ENCODE results near the gene SPPL3.

Gene SPPL3

GRCh38 chr12:120763250-120763649 is 140.9 kb downstream of the SPPL3 start:
- TF ChIP-seq TAF1 (IDR thresholded peaks at IDR 0.05; ENCODE audit: low read depth) (no peak), YY1 (IDR thresholded peaks at IDR 0.05; ENCODE audit: low read depth) (no peak)

GRCh38 chr12:120762086-120762485 is 142.1 kb downstream of the SPPL3 start:
- TF ChIP-seq RAD21 (IDR thresholded peaks at IDR 0.05; ENCODE audit: low read depth) (no peak), USF1 (IDR thresholded peaks at IDR 0.05) (no peak), TAF1 (IDR thresholded peaks at IDR 0.05; ENCODE audit: low read depth) (no peak), TCF12 (IDR thresholded peaks at IDR 0.05; ENCODE audit: low read depth) (no peak), ZBTB7A (IDR thresholded peaks at IDR 0.05; ENCODE audit: low read depth) (no peak), YY1 (IDR thresholded peaks at IDR 0.05; ENCODE audit: low read depth) (no peak), EP300 (IDR thresholded peaks at IDR 0.05; ENCODE audit: borderline replicate concordance) (no peak), MAX (IDR thresholded peaks at IDR 0.05) (no peak), TEAD4 (IDR thresholded peaks at IDR 0.05) (no peak), EGR1 (IDR thresholded peaks at IDR 0.05) (no peak), NFIC (IDR thresholded peaks at IDR 0.05) (no peak), FOXM1 (IDR thresholded peaks at IDR 0.05; ENCODE audit: borderline replicate concordance, low read depth) (no peak), CREB1 (IDR thresholded peaks at IDR 0.05; ENCODE audit: low read depth) (no peak), CEBPB (IDR thresholded peaks at IDR 0.05) (no peak)
- TF ChIP-seq, protein P1, sequence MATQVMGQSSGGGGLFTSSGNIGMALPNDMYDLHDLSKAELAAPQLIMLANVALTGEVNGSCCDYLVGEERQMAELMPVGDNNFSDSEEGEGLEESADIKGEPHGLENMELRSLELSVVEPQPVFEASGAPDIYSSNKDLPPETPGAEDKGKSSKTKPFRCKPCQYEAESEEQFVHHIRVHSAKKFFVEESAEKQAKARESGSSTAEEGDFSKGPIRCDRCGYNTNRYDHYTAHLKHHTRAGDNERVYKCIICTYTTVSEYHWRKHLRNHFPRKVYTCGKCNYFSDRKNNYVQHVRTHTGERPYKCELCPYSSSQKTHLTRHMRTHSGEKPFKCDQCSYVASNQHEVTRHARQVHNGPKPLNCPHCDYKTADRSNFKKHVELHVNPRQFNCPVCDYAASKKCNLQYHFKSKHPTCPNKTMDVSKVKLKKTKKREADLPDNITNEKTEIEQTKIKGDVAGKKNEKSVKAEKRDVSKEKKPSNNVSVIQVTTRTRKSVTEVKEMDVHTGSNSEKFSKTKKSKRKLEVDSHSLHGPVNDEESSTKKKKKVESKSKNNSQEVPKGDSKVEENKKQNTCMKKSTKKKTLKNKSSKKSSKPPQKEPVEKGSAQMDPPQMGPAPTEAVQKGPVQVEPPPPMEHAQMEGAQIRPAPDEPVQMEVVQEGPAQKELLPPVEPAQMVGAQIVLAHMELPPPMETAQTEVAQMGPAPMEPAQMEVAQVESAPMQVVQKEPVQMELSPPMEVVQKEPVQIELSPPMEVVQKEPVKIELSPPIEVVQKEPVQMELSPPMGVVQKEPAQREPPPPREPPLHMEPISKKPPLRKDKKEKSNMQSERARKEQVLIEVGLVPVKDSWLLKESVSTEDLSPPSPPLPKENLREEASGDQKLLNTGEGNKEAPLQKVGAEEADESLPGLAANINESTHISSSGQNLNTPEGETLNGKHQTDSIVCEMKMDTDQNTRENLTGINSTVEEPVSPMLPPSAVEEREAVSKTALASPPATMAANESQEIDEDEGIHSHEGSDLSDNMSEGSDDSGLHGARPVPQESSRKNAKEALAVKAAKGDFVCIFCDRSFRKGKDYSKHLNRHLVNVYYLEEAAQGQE (IDR thresholded peaks at IDR 0.05; ENCODE audit: low read depth), result no peak

DNA sequence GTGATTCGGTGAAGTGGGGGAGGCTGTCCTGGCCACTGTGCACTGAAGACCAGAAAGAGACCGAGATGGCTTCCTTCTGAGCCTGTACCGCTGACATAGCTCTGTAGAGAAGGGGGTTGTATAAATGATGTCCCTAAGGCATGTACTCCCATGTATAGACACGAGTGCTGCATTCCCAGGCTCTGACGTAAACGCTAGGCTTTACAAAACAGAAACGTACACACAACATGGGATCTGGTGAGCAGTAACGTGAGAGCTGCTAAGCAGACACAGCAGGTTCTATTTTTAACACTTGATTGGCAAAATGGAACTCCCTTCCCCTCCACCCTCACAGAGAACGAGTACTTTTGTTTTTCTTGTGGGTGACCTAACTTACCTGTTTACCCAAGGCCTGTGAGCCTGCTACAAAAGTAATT is 142.6 kb downstream of the SPPL3 start:
- no peak for TF ChIP-seq EGR1 (IDR thresholded peaks at IDR 0.05)
- no peak for TF ChIP-seq RAD21 (IDR thresholded peaks at IDR 0.05; ENCODE audit: low read depth)
- TF ChIP-seq NFIC (IDR thresholded peaks at IDR 0.05), result no peak
- no peak for TF ChIP-seq MAX (IDR thresholded peaks at IDR 0.05)
- TF ChIP-seq ZBTB7A (IDR thresholded peaks at IDR 0.05; ENCODE audit: low read depth), result no peak
- no peak for TF ChIP-seq USF1 (IDR thresholded peaks at IDR 0.05)
- no peak for TF ChIP-seq EP300 (IDR thresholded peaks at IDR 0.05; ENCODE audit: borderline replicate concordance)
- no peak for TF ChIP-seq FOXM1 (IDR thresholded peaks at IDR 0.05; ENCODE audit: borderline replicate concordance, low read depth)
- TF ChIP-seq CEBPB (IDR thresholded peaks at IDR 0.05), result no peak
- TF ChIP-seq, protein P1 (IDR thresholded peaks at IDR 0.05; ENCODE audit: low read depth), result no peak

DNA sequence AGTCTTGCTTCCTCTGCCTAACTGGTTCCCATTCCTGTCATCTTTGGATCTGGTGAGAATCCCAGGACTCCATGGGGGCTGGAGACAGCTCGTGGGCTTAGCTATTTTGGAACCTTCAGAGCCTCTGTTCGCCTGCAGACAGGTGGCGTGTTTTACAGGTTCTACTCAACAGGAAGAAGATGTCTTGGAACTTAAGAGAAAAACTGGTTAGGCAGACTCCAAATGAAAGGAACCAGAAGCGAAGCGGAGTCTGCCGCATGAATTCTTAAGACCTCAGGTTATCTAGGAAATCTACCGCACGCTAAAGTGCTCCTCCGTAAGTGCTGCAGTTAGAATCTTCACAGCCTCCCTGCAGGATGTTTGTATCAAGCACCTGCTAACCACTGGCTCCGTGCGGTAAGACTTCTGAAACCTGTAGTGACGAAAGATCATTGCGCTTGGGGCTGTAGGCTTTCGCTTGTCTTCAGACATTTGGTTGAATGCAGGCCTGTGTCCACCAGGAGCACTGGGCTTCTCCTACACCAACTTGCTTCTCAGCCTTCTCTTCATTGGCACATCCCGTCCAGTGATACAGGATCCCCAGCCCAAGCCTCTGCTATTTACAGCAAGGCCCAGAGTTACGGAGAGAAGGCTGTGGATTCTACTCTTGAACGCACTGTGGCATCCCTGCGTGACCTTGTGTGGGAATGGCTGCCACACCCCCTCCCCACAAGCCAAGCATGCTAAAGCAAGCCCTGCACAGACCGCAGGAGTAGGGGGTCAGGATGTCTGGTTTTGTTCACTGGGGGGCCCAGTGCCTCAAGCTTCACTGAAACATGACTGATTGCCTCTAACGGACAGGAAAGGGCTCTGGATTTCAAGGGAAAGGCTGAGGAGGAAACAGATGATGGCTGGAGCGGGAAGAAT is 143.6 kb downstream of the SPPL3 start:
- TF ChIP-seq CREB1 (IDR thresholded peaks at IDR 0.05; ENCODE audit: low read depth), result no peak
- no peak for TF ChIP-seq EGR1 (IDR thresholded peaks at IDR 0.05)
- no peak for TF ChIP-seq NFIC (IDR thresholded peaks at IDR 0.05)
- TF ChIP-seq TEAD4 (IDR thresholded peaks at IDR 0.05), result no peak
- TF ChIP-seq FOXM1 (IDR thresholded peaks at IDR 0.05; ENCODE audit: borderline replicate concordance, low read depth), result no peak
- no peak for TF ChIP-seq USF1 (IDR thresholded peaks at IDR 0.05)

DNA sequence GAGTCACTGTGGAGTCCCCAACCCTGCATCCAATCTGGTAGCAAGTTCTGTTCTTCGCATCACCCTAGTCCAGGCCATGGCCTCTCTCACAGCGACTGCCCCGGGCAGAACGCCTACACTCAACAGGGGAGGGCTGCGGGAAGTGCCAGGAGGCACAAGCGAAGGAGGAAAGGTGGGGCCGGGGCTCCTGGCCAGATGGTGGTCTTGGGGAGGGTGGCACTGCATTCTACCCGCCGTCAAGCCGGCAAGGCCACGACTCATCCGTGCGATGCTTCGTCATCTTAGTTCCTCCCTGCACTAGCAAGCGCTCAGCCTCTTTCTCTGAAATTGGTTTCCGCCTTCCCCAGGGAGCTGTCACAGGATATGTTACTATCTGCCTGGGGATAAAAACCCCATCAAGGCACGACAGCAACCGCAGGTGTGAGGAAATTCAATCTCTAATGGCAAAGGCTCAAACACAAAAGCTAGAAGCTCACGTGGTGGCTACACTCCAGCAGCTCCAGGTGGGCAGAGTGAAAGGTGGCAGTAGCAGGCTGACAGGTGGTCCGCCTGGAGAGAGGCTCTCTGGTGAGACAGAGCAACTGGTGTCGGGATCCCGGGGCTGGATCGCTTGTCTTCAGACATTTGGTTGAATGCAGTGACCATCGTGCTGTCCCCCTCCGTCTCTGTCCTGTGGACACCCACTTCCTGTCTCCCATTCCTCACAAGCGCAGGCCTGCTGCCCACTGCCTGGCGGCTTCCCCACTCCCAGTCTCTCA is 144.4 kb downstream of the SPPL3 start:
- TF ChIP-seq RAD21 (IDR thresholded peaks at IDR 0.05; ENCODE audit: low read depth) (no peak), ZBTB7A (IDR thresholded peaks at IDR 0.05; ENCODE audit: low read depth) (no peak), USF1 (IDR thresholded peaks at IDR 0.05) (no peak), TAF1 (IDR thresholded peaks at IDR 0.05; ENCODE audit: low read depth) (no peak), TEAD4 (IDR thresholded peaks at IDR 0.05) (no peak), YY1 (IDR thresholded peaks at IDR 0.05; ENCODE audit: low read depth) (no peak), EGR1 (IDR thresholded peaks at IDR 0.05) (no peak), MAX (IDR thresholded peaks at IDR 0.05) (no peak), CREB1 (IDR thresholded peaks at IDR 0.05; ENCODE audit: low read depth) (no peak), TCF12 (IDR thresholded peaks at IDR 0.05; ENCODE audit: low read depth) (no peak), FOXM1 (IDR thresholded peaks at IDR 0.05; ENCODE audit: borderline replicate concordance, low read depth) (no peak), CEBPB (IDR thresholded peaks at IDR 0.05) (no peak), EP300 (IDR thresholded peaks at IDR 0.05; ENCODE audit: borderline replicate concordance) (no peak), NFIC (IDR thresholded peaks at IDR 0.05) (no peak)
- TF ChIP-seq, protein P1 (IDR thresholded peaks at IDR 0.05; ENCODE audit: low read depth), result no peak
